Peyer's patch (tissue), 4 donors: ENCODE data around the gene CMAS. TPM values are rescaled to one million over a fixed set of nuclear protein-coding genes. Genes with fewer than 3 reads are reported as not detected.

ENCODE experiments used
- DNase-seq, 3 donors: peaks; one replicate each; pipeline ENCODE4 v3.0.0-alpha.2; 2017 to 2019
- H3K27ac ChIP-seq, 4 donors: fragments of 200-600 bp; sonication (generic); one replicate each; pipeline ENCODE4 v1.5.1; 2016 to 2019
- H3K27me3 ChIP-seq, 2 donors: fragments of 200-600 bp; sonication (generic); one replicate each; pipeline ENCODE4 v1.5.1; 2019
- H3K36me3 ChIP-seq, 3 donors: fragments of 200-600 bp; sonication (generic); one replicate each; pipeline ENCODE4 v1.5.1; 2016 to 2019
- H3K4me1 ChIP-seq, 4 donors: fragments of 200-600 bp; sonication (generic); one replicate each; pipeline ENCODE4 v1.5.1; 2016 to 2019
- H3K4me3 ChIP-seq, 4 donors: fragments of 200-600 bp; sonication (generic); 1 replicate in 3 of 4; 2 replicates in 1 of 4; pipeline ENCODE4 v1.5.1; 2016 to 2019; ENCODE audit warnings: mild to moderate bottlenecking in 1 of 4
- H3K9me3 ChIP-seq, 4 donors: fragments of 200-600 bp; sonication (generic); one replicate each; pipeline ENCODE4 v1.5.1; 2016 to 2019; ENCODE audit warnings: mild to moderate bottlenecking in 1 of 4
- POLR2A ChIP-seq, 2 donors: fragments of 450-650 bp; IDR thresholded peaks; one replicate each; pipeline ENCODE4 v1.5.1; 2017; ENCODE audit warnings: antibody characterized with exemption in 2 of 2, mild to moderate bottlenecking in 2 of 2, moderate library complexity in 2 of 2
- total RNA-seq, 4 donors: library from RNA; depleted of rRNA; stranded (reverse); fragments of >200 nt; gene quantifications; one replicate each; pipeline ENCODE4 v1.1.0, GENCODE V29; 2016
- TF ChIP-seq, protein P1 (sequence below), 6 experiments: fragments of 450-650 bp in 4 of 6; fragments of 200-600 bp in 2 of 6; sonication (generic) in 1 of 6; IDR thresholded peaks; one replicate each; pipeline ENCODE4 v1.5.1; 2017 to 2019; ENCODE audit warnings: antibody characterized with exemption in 6 of 6, mild to moderate bottlenecking in 3 of 6, moderate library complexity in 1 of 6

Gene CMAS
- total RNA-seq, 4 donors from 2014 or later, result 41.3 to 112 (median 94.3) TPM

DNA sequence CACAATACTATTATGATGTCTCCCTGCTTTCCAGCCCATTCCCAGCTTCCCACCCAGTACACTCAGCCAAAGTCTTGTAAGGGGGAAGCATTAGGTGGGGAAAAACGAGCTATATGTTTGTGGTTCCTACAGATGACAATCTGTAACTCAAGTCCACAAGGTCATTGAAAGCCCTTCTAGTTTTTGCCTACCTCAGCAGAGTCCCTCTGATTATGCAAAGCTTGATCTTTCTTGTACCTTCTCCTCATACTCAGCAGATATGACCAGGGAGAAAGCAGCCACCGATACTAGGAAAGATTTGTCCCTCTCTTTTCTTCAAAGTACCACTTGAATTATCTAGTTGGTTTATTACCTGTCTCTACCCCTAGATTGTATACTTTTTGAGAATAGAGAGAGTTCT is 10.6 kb downstream of the CMAS start:
- no peaks in the 10 kb centered on the region for H3K27me3 ChIP-seq
- H3K4me3 ChIP-seq, result no peak overlapping the region
- no peaks in the 10 kb centered on the region for H3K4me1 ChIP-seq
- H3K27ac ChIP-seq, result no peak overlapping the region
- TF ChIP-seq, protein P1, sequence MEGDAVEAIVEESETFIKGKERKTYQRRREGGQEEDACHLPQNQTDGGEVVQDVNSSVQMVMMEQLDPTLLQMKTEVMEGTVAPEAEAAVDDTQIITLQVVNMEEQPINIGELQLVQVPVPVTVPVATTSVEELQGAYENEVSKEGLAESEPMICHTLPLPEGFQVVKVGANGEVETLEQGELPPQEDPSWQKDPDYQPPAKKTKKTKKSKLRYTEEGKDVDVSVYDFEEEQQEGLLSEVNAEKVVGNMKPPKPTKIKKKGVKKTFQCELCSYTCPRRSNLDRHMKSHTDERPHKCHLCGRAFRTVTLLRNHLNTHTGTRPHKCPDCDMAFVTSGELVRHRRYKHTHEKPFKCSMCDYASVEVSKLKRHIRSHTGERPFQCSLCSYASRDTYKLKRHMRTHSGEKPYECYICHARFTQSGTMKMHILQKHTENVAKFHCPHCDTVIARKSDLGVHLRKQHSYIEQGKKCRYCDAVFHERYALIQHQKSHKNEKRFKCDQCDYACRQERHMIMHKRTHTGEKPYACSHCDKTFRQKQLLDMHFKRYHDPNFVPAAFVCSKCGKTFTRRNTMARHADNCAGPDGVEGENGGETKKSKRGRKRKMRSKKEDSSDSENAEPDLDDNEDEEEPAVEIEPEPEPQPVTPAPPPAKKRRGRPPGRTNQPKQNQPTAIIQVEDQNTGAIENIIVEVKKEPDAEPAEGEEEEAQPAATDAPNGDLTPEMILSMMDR (IDR thresholded peaks at IDR 0.05), result no peak
- no peak for TF ChIP-seq POLR2A (IDR thresholded peaks at IDR 0.05)
- DNase-seq, result no peak
- no peaks in the 10 kb centered on the region for H3K9me3 ChIP-seq
- H3K36me3 ChIP-seq, result peaks cover 0 to 63% (median 0%) of the 10 kb centered on the region in 3 donors

DNA sequence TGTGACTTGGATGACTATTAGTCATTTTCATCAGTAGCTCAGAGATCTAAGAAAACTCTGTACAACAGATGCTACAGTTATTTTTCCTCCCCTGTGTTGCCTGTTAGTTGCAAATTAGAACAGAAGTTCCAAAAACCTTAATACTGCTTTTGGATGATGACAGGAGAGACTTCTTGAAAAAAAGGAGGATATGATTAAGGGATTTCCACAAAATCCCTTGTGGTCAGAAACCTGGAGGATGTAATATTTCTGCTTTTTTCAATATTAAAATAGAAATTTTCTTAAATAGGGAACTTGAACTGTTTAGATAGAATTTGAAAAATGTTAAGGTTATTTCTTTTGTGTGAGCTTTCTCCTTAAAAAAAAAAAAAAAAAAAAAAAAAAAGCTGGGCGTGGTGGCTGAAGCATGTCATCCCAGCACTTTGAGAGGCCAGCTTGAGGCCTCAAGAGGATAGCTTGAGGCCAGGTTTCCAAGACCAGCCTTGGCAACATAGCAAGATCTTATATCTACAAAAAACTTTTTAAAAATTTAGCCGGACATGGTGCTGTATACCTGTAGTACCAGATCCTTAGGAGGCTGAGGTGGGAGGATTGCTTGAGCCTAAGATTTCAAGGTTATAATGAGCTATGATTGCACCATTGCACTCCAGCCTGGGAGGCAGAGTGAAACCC is 14.1 kb downstream of the CMAS start:
- no peak overlapping the region for H3K27ac ChIP-seq
- no peak for TF ChIP-seq POLR2A (IDR thresholded peaks at IDR 0.05)
- TF ChIP-seq, protein P1 (IDR thresholded peaks at IDR 0.05), result no peak
- no peaks in the 10 kb centered on the region for H3K9me3 ChIP-seq
- DNase-seq, result no peak
- H3K27me3 ChIP-seq, result no peaks in the 10 kb centered on the region
- H3K4me1 ChIP-seq, result no peaks in the 10 kb centered on the region
- peaks cover 0 to 86% (median 0%) of the 10 kb centered on the region in 3 donors for H3K36me3 ChIP-seq
- no peak overlapping the region for H3K4me3 ChIP-seq

DNA sequence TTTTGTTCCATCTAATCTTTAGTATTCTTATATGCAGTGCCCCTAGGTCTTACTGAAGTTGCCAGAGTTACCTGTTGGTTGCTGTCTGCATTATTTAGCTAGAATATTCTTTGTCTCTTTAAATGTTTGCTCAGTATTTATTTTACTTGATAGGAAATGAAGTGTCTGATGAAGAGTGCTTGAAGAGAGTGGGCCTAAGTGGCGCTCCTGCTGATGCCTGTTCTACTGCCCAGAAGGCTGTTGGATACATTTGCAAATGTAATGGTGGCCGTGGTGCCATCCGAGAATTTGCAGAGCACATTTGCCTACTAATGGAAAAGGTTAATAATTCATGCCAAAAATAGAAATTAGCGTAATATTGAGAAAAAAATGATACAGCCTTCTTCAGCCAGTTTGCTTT is 18.9 kb downstream of the CMAS start:
- Histone ChIP-seq H3K4me1 (no peaks in the 10 kb centered on the region), H3K9me3 (no peaks in the 10 kb centered on the region), H3K27me3 (no peaks in the 10 kb centered on the region), H3K4me3 (no peak overlapping the region), H3K36me3 (peaks cover 0 to 53% (median 0%) of the 10 kb centered on the region in 3 donors), H3K27ac (no peak overlapping the region)
- TF ChIP-seq POLR2A (IDR thresholded peaks at IDR 0.05), result no peak
- TF ChIP-seq, protein P1 (IDR thresholded peaks at IDR 0.05), result no peak
- DNase-seq, result no peak

DNA sequence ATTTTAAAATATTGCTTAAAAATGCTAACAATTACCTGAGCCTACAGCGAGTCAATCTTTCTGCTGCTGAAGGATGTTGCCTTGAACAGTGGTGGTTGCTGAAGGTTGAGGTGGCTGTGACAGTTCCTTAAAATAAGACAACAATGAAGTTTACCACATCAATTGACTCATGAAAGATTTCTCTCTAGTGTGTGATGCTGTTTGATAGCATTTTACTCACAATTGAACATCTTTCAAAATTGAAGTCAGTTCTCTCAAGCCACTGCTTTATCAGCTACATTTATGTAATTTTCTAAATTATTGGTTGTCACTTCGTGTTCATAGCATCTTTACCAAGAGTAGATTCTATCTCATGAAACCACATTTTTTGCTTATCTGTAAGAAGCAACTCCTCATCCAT is 20.3 kb downstream of the CMAS start:
- Histone ChIP-seq H3K36me3 (peaks cover 0 to 43% (median 0%) of the 10 kb centered on the region in 3 donors), H3K9me3 (no peaks in the 10 kb centered on the region), H3K27ac (no peak overlapping the region), H3K4me1 (no peaks in the 10 kb centered on the region), H3K27me3 (no peaks in the 10 kb centered on the region), H3K4me3 (no peak overlapping the region)
- TF ChIP-seq POLR2A (IDR thresholded peaks at IDR 0.05), result no peak
- TF ChIP-seq, protein P1 (IDR thresholded peaks at IDR 0.05), result no peak
- DNase-seq, result no peak

DNA sequence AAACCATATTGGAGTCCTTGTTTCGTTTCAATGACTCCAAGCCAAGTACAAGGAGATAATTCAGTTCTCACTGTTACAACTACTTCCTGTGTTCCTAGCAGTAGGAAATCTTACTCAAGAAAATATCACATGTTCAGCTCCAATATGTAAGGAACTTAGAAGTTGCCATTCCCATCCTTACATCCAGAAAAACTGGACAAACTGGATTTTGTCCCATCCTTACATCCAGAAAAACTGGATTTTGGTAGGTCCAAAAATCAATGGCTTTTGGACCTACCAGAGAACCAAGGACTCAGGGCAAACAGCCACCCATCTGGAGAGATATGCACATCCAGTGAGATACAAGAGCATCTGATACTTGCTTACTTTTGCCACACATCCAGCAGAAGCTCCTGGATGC is 23.8 kb downstream of the CMAS start:
- no peak overlapping the region for H3K27ac ChIP-seq
- no peaks in the 10 kb centered on the region for H3K9me3 ChIP-seq
- H3K4me3 ChIP-seq, result no peak overlapping the region
- TF ChIP-seq POLR2A (IDR thresholded peaks at IDR 0.05), result no peak
- TF ChIP-seq, protein P1 (IDR thresholded peaks at IDR 0.05), result no peak
- no peak for DNase-seq
- peaks cover 0 to 14% (median 0%) of the 10 kb centered on the region in 3 donors for H3K36me3 ChIP-seq
- H3K4me1 ChIP-seq, result no peaks in the 10 kb centered on the region
- no peaks in the 10 kb centered on the region for H3K27me3 ChIP-seq
